A673 (cell line): Measurements from ENCODE around the gene EXTL1. TPM values are rescaled to one million over a fixed set of nuclear protein-coding genes. Genes with fewer than 3 reads are reported as not detected.

Experiments
- BruUV-seq: library from RNA; stranded (reverse); fragments of 400-500 nt; replicated peaks from 2 replicates; lab custom pipeline; 2021; lab: Mats Ljungman, UMichigan
- CTCF ChIA-PET: fragments of 300-600 bp; sonication (Branson Sonifier 250); formaldehyde crosslinking; loops from one replicate; lab custom pipeline; 2022; ENCODE audit warnings: antibody characterized with exemption; lab: Charles Lee
- POLR2A ChIA-PET: fragments of 300-600 bp; sonication (Branson Sonifier 250); formaldehyde crosslinking; loops from one replicate; lab custom pipeline; 2022; ENCODE audit warnings: antibody characterized with exemption; ENCODE audit not compliant: low non-redundant PET; lab: Charles Lee
- DNase-seq: peaks from one replicate; pipeline ENCODE4 v3.0.0-alpha.2; 2015; ENCODE audit warnings: low spot score
- H3K27ac ChIP-seq: fragments of 200-600 bp; sonication (generic); 2 replicates; pipeline ENCODE4 v1.5.1; 2016; ENCODE audit warnings: mixed run types, low read depth, mild to moderate bottlenecking, mixed read lengths, antibody characterized with exemption, low read length; ENCODE audit not compliant: poor library complexity, severe bottlenecking
- H3K27me3 ChIP-seq: fragments of 200-600 bp; sonication (generic); replicated peaks from 2 replicates; pipeline ENCODE4 v1.6.1; 2017; ENCODE audit warnings: mixed run types, low read depth, mild to moderate bottlenecking, mixed read lengths, antibody characterized with exemption, low read length; ENCODE audit not compliant: insufficient read depth, poor library complexity
- H3K36me3 ChIP-seq: fragments of 200-600 bp; sonication (generic); 2 replicates; pipeline ENCODE4 v1.6.1; 2016; ENCODE audit warnings: mixed run types, mild to moderate bottlenecking, mixed read lengths, antibody characterized with exemption, low read length; ENCODE audit not compliant: insufficient read depth, poor library complexity, severe bottlenecking
- H3K4me1 ChIP-seq: fragments of 200-600 bp; sonication (generic); 2 replicates; pipeline ENCODE4 v1.6.1; 2017; ENCODE audit warnings: mixed run types, mild to moderate bottlenecking, mixed read lengths, antibody characterized with exemption, low read length; ENCODE audit not compliant: insufficient read depth, poor library complexity, severe bottlenecking
- H3K4me3 ChIP-seq: fragments of 200-600 bp; sonication (generic); 2 replicates; pipeline ENCODE4 v1.5.1; 2016; ENCODE audit warnings: low read depth, mixed run types, mild to moderate bottlenecking, mixed read lengths, low read length; ENCODE audit not compliant: poor library complexity, severe bottlenecking
- H3K9me3 ChIP-seq: fragments of 200-600 bp; sonication (generic); 2 replicates; pipeline ENCODE4 v1.6.1; 2016; ENCODE audit warnings: mixed run types, low read depth, mild to moderate bottlenecking, mixed read lengths, antibody characterized with exemption, low read length; ENCODE audit not compliant: poor library complexity, severe bottlenecking
- EZH2 ChIP-seq: fragments of 200-600 bp; sonication (generic); IDR thresholded peaks from 2 replicates; pipeline ENCODE4 v1.6.1; 2017; ENCODE audit warnings: borderline replicate concordance, low read depth, mild to moderate bottlenecking, mixed read lengths, antibody characterized with exemption, low read length; ENCODE audit not compliant: poor library complexity, severe bottlenecking
- intact Hi-C: fragments of 100-400 bp; cut with micrococcal nuclease; formaldehyde crosslinking; loops from one replicate; pipeline ENCODE4 v1.10.0; 2022; ENCODE audit not compliant: unreplicated experiment
- total RNA-seq: library from RNA; stranded (reverse); gene quantifications from 2 replicates; pipeline ENCODE4 v1.2.3, GENCODE V29; 2021
- TF ChIP-seq, protein P1 (sequence below): fragments of 300-800, 200-600 bp; sonication (generic); conservative IDR thresholded peaks from 2 replicates; pipeline ENCODE4 v1.5.1; 2017; ENCODE audit warnings: low read depth, mild to moderate bottlenecking, antibody characterized with exemption, low read length, moderate library complexity, mixed read lengths

The EXTL1 gene
- total RNA-seq, 1 experiment from 2014 or later: not detected

DNA sequence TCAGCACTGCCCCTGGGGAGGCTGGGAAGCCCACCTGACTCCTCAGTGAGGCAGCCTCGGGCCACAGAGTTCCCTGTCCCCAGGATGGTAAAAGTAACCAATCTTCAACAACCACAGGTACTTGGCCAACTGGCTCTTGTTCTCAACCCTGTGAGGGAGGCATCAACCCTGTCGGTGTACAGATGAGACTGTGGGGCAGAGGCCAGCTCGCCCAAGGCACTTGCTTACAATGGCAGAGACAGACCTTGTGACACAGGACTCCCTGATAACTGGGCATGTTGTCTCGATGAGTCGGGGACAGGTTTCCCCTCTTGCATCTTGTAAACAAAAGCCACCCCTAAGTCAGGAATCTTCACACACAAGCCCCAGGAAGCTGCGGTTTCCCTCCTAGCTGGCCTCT, 16.3 kb downstream of the EXTL1 start:
- POLR2A ChIA-PET: no interaction called here
- Histone ChIP-seq H3K36me3 (no peaks in the 10 kb centered on the region), H3K9me3 (no peaks in the 10 kb centered on the region), H3K27ac (no peak overlapping the region), H3K4me1 (peaks cover 5% of the 10 kb centered on the region), H3K4me3 (no peak overlapping the region), H3K27me3 (peaks cover 8% of the 10 kb centered on the region)
- TF ChIP-seq EZH2: no peak
- TF ChIP-seq, protein P1, sequence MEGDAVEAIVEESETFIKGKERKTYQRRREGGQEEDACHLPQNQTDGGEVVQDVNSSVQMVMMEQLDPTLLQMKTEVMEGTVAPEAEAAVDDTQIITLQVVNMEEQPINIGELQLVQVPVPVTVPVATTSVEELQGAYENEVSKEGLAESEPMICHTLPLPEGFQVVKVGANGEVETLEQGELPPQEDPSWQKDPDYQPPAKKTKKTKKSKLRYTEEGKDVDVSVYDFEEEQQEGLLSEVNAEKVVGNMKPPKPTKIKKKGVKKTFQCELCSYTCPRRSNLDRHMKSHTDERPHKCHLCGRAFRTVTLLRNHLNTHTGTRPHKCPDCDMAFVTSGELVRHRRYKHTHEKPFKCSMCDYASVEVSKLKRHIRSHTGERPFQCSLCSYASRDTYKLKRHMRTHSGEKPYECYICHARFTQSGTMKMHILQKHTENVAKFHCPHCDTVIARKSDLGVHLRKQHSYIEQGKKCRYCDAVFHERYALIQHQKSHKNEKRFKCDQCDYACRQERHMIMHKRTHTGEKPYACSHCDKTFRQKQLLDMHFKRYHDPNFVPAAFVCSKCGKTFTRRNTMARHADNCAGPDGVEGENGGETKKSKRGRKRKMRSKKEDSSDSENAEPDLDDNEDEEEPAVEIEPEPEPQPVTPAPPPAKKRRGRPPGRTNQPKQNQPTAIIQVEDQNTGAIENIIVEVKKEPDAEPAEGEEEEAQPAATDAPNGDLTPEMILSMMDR: no peak
- intact Hi-C loops: loop anchor here (5.0 kb wide), 1 partner anchor 109 kb away; no protein-coding TSS in a partner anchor
- CTCF ChIA-PET: interaction anchor here (0.5 to 0.6 kb wide), 2 partner anchors 145 to 223 kb away, joined by 3 to 6 read pairs; no protein-coding TSS in a partner anchor
- DNase-seq: no peak
- BruUV-seq: no TSS peak

- POLR2A ChIA-PET: no interaction called here
Measured at GRCh38 chr1:26038477-26038876, 16.9 kb downstream of the EXTL1 start.

GRCh38 chr1:26038904-26039303, 17.3 kb downstream of the EXTL1 start:
- H3K9me3 ChIP-seq: no peaks in the 10 kb centered on the region
- H3K4me1 ChIP-seq: peaks cover 5% of the 10 kb centered on the region
- H3K27me3 ChIP-seq: peaks cover 18% of the 10 kb centered on the region
- POLR2A ChIA-PET: no interaction called here
- no peak for DNase-seq
- no peak overlapping the region for H3K4me3 ChIP-seq
- CTCF ChIA-PET: no interaction called here
- TF ChIP-seq, protein P1: no peak
- TF ChIP-seq EZH2: no peak
- no TSS peak for BruUV-seq
- intact Hi-C loops: loop anchor here (5.0 kb wide), 1 partner anchor 108 kb away; no protein-coding TSS in a partner anchor
- no peak overlapping the region for H3K27ac ChIP-seq
- no peaks in the 10 kb centered on the region for H3K36me3 ChIP-seq

More at GRCh38 chr1:26038477-26038876, 16.9 kb downstream of the EXTL1 start:
- CTCF ChIA-PET: interaction anchor here (0.6 kb wide), 1 partner anchor 146 kb away, joined by 6 read pairs; no protein-coding TSS in a partner anchor
- TF ChIP-seq EZH2: no peak
- TF ChIP-seq, protein P1: no peak
- H3K4me1 ChIP-seq: peaks cover 5% of the 10 kb centered on the region
- no peak overlapping the region for H3K4me3 ChIP-seq
- no peak overlapping the region for H3K27ac ChIP-seq
- intact Hi-C loops: loop anchor here (5.0 kb wide), 1 partner anchor 109 kb away; no protein-coding TSS in a partner anchor
- H3K9me3 ChIP-seq: no peaks in the 10 kb centered on the region
- no TSS peak for BruUV-seq
- DNase-seq: no peak
- no peaks in the 10 kb centered on the region for H3K36me3 ChIP-seq
- peaks cover 14% of the 10 kb centered on the region for H3K27me3 ChIP-seq
